ENCODE data around the gene DNAH17.
"Not testable (repeated sequence)": the region's sequence is repeated elsewhere in the genome, so short reads cannot be mapped to it uniquely, and the experiment has no call there.

The DNAH17 gene

GRCh38 chr17:78474614-78475146 is 102.5 kb downstream of the DNAH17 start:
- DNase-seq, result no peak

GRCh38 chr17:78473951-78474613 is 103.1 kb downstream of the DNAH17 start:
- DNase-seq, result no peak

- no peak for DNase-seq
Observed at GRCh38 chr17:78472035-78472905, 104.9 kb downstream of the DNAH17 start.

GRCh38 chr17:78471635-78472034 is 105.6 kb downstream of the DNAH17 start:
- no peak for DNase-seq

- no peak for DNase-seq
Observed at GRCh38 chr17:78469443-78469842, 107.8 kb downstream of the DNAH17 start.

GRCh38 chr17:78468366-78468765 is 108.8 kb downstream of the DNAH17 start:
- no peak for DNase-seq

- no peak for DNase-seq
Observed at GRCh38 chr17:78466786-78467715, 110.1 kb downstream of the DNAH17 start.

GRCh38 chr17:78466109-78466785 is 110.9 kb downstream of the DNAH17 start:
- not testable (repeated sequence) for DNase-seq

GRCh38 chr17:78462148-78462547 is 115.0 kb downstream of the DNAH17 start:
- DNase-seq, result no peak

- no peak for DNase-seq
Observed at GRCh38 chr17:78461799-78462053, 115.5 kb downstream of the DNAH17 start.

GRCh38 chr17:78460951-78461798 is 116.0 kb downstream of the DNAH17 start:
- no peak for DNase-seq

- no peak for DNase-seq
Observed at GRCh38 chr17:78460176-78460675, 117.0 kb downstream of the DNAH17 start.

- no peak for DNase-seq
Observed at GRCh38 chr17:78459696-78460095, 117.5 kb downstream of the DNAH17 start.

GRCh38 chr17:78458736-78459335 is 118.4 kb downstream of the DNAH17 start:
- DNase-seq, result no peak

- no peak for DNase-seq
Observed at GRCh38 chr17:78458091-78458490, 119.1 kb downstream of the DNAH17 start.

GRCh38 chr17:78454346-78454745 is 122.8 kb downstream of the DNAH17 start:
- DNase-seq, result no peak

GRCh38 chr17:78451753-78452152 is 125.4 kb downstream of the DNAH17 start:
- DNase-seq, result no peak

GRCh38 chr17:78450696-78451345 is 126.4 kb downstream of the DNAH17 start:
- no peak for DNase-seq

GRCh38 chr17:78449983-78450595 is 127.1 kb downstream of the DNAH17 start:
- DNase-seq, result no peak
